ENCODE data around the gene FAM219A.

DNA sequence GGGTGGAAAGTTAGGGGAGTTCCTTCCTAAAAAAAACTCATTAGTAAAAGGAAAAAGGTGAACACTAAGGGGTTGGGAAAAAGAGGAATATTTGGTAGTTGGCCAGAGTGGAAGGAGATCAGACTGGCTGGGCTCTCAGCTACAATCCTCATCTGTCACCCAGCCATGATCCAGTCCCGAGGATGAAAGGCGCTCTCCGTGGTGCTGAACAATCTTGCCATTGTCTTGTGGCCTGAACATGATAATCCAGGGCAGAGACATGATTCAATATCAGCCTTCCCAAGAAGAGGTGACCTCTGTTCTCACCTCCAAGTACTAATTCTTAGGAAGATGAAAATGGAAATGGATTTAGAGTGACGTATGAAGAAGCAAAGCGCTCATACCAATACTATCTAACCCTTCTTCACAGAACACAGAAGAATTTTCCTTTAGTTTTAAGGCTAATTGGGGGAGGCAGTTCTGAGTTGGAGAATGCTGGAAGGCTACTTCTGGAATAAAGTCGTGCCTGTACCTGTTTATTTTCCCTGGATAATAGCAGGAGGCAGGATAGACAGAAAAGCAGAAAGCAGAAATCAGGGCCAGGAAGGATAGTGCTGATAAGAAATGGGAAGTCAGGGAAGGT lies 45.0 kb downstream of the FAM219A start:
- TF ChIP-seq, protein P1, sequence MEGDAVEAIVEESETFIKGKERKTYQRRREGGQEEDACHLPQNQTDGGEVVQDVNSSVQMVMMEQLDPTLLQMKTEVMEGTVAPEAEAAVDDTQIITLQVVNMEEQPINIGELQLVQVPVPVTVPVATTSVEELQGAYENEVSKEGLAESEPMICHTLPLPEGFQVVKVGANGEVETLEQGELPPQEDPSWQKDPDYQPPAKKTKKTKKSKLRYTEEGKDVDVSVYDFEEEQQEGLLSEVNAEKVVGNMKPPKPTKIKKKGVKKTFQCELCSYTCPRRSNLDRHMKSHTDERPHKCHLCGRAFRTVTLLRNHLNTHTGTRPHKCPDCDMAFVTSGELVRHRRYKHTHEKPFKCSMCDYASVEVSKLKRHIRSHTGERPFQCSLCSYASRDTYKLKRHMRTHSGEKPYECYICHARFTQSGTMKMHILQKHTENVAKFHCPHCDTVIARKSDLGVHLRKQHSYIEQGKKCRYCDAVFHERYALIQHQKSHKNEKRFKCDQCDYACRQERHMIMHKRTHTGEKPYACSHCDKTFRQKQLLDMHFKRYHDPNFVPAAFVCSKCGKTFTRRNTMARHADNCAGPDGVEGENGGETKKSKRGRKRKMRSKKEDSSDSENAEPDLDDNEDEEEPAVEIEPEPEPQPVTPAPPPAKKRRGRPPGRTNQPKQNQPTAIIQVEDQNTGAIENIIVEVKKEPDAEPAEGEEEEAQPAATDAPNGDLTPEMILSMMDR (IDR thresholded peaks at IDR 0.05; ENCODE audit: low read length) = no peak
- TF ChIP-seq EZH2 (IDR thresholded peaks at IDR 0.05; ENCODE audit: borderline replicate concordance, low read length) = no peak

Data from OCI-LY1 (cell line).